Skeletal muscle tissue (tissue), 4 donors: ENCODE results near the gene PRX. TPM values are rescaled to one million over a fixed set of nuclear protein-coding genes. Genes with fewer than 3 reads are reported as not detected.
"Not testable (repeated sequence)": the region's sequence is repeated elsewhere in the genome, so short reads cannot be mapped to it uniquely, and the experiment has no call there.

Experiments used
- H3K27ac ChIP-seq: one replicate; pipeline ENCODE4 v1.7.0; 2013; ENCODE audit warnings: mild to moderate bottlenecking, low read depth, low read length, inconsistent platforms
- H3K27me3 ChIP-seq, 3 donors: one replicate each; pipeline ENCODE4 v1.7.0; 2013; ENCODE audit warnings: low read length in 3 of 3; ENCODE audit not compliant: control insufficient read depth in 3 of 3, insufficient read depth in 3 of 3
- H3K36me3 ChIP-seq, 3 donors: one replicate each; pipeline ENCODE4 v1.7.0; 2013; ENCODE audit warnings: low read length in 3 of 3; ENCODE audit not compliant: control insufficient read depth in 3 of 3, insufficient read depth in 3 of 3
- H3K4me1 ChIP-seq, 3 donors: one replicate each; pipeline ENCODE4 v1.7.0; 2013; ENCODE audit warnings: low read length in 3 of 3, mild to moderate bottlenecking in 3 of 3; ENCODE audit not compliant: control insufficient read depth in 3 of 3, insufficient read depth in 3 of 3
- H3K4me3 ChIP-seq, 3 donors: one replicate each; pipeline ENCODE4 v1.7.0; 2013; ENCODE audit warnings: low read length in 3 of 3
- H3K9ac ChIP-seq, 3 donors: one replicate each; pipeline ENCODE4 v1.7.0; 2013; ENCODE audit warnings: low read length in 3 of 3, mild to moderate bottlenecking in 3 of 3, moderate library complexity in 2 of 3, low read depth in 1 of 3
- H3K9me3 ChIP-seq, 3 donors: one replicate each; pipeline ENCODE4 v1.7.0; 2013; ENCODE audit warnings: low read length in 3 of 3; ENCODE audit not compliant: control insufficient read depth in 3 of 3
- total RNA-seq: library from RNA; depleted of rRNA; stranded (reverse); fragments of >200 nt; gene quantifications from one replicate; pipeline ENCODE4 v1.2.3, GENCODE V29; 2014
- donor health status: Osteomylitis.

PRX gene
- total RNA-seq, 1 donor from 2014 or later: 8.4 TPM

- Histone ChIP-seq H3K9ac (no peak overlapping the region), H3K4me1 (no peaks in the 10 kb centered on the region), H3K36me3 (peaks cover 22 to 29% (median 23%) of the 10 kb centered on the region in 3 donors), H3K27me3 (no peaks in the 10 kb centered on the region), H3K4me3 (no peak overlapping the region), H3K9me3 (no peaks in the 10 kb centered on the region), H3K27ac (no peak overlapping the region)
Observed at GRCh38 chr19:40380199-40381037, 32.8 kb downstream of the PRX start.

DNA sequence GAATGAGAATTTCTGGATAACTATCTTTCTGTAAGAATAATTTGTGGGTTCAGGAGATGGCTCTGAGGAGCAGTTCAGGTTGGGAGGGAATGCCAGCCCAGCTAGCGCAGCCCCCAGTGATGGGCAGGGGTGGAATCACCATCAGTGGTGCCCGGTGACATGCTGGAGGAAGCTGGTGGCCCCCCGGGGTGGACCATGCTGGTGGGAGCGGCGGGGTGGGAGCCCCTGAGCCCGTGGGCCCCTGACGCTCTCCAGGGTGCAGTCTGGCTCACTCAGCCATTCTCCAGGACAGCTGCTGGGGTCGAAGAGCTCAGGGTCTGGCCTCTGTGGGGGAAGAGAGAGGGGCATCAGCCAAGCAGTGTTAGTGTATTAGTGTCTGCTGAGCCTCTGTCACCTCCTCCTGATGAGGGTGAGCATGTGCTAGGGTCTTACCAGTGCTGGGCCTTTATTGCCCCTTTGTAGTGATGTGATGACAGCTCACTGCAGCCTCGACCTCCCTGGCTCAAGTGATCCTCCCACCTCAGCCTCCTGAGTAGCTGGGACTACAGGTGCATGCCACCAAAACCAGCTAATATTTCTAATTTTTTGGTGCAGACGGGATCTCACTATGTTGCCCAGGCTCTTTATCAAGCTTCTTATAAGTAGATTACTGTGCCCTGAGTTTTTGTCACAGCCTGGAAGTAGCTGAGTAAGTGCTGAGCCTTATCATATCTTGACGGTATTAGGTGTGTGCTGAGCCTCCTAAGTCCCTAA lies 33.6 kb downstream of the PRX start:
- no peak overlapping the region for H3K4me3 ChIP-seq
- peaks cover 22 to 30% (median 25%) of the 10 kb centered on the region in 3 donors for H3K36me3 ChIP-seq
- H3K9ac ChIP-seq: no peak overlapping the region
- no peak overlapping the region for H3K27ac ChIP-seq
- no peaks in the 10 kb centered on the region for H3K27me3 ChIP-seq
- no peaks in the 10 kb centered on the region for H3K4me1 ChIP-seq
- no peaks in the 10 kb centered on the region for H3K9me3 ChIP-seq

GRCh38 chr19:40378509-40378908 lies 34.7 kb downstream of the PRX start:
- no peak overlapping the region for H3K27ac ChIP-seq
- no peaks in the 10 kb centered on the region for H3K4me1 ChIP-seq
- no peak overlapping the region for H3K9ac ChIP-seq
- no peak overlapping the region for H3K4me3 ChIP-seq
- H3K36me3 ChIP-seq: peaks cover 28 to 38% (median 33%) of the 10 kb centered on the region in 3 donors
- no peaks in the 10 kb centered on the region for H3K9me3 ChIP-seq
- no peaks in the 10 kb centered on the region for H3K27me3 ChIP-seq

GRCh38 chr19:40377876-40378385 lies 35.2 kb downstream of the PRX start:
- Histone ChIP-seq H3K9ac (no peak overlapping the region), H3K4me1 (no peaks in the 10 kb centered on the region), H3K9me3 (no peaks in the 10 kb centered on the region), H3K27me3 (no peaks in the 10 kb centered on the region), H3K27ac (no peak overlapping the region), H3K4me3 (no peak overlapping the region), H3K36me3 (peaks cover 31 to 41% (median 36%) of the 10 kb centered on the region in 3 donors)

- no peaks in the 10 kb centered on the region for H3K27me3 ChIP-seq
- no peaks in the 10 kb centered on the region for H3K4me1 ChIP-seq
- H3K27ac ChIP-seq: no peak overlapping the region
- no peak overlapping the region for H3K4me3 ChIP-seq
- H3K36me3 ChIP-seq: peaks cover 41 to 54% (median 50%) of the 10 kb centered on the region in 3 donors
- no peaks in the 10 kb centered on the region for H3K9me3 ChIP-seq
- H3K9ac ChIP-seq: no peak overlapping the region
Observed at GRCh38 chr19:40376286-40376862, 36.8 kb downstream of the PRX start.

- Histone ChIP-seq H3K4me3 (no peak overlapping the region), H3K9ac (no peak overlapping the region), H3K4me1 (no peaks in the 10 kb centered on the region), H3K27me3 (no peaks in the 10 kb centered on the region), H3K27ac (no peak overlapping the region), H3K36me3 (peaks cover 61 to 65% (median 63%) of the 10 kb centered on the region in 3 donors), H3K9me3 (no peaks in the 10 kb centered on the region)
Observed at GRCh38 chr19:40374084-40374483, 39.1 kb downstream of the PRX start.

GRCh38 chr19:40371802-40372122 lies 41.4 kb downstream of the PRX start:
- Histone ChIP-seq H3K27me3 (no peaks in the 10 kb centered on the region), H3K4me3 (no peak overlapping the region), H3K4me1 (peaks cover 7 to 16% (median 15%) of the 10 kb centered on the region in 3 donors), H3K27ac (no peak overlapping the region), H3K9ac (no peak overlapping the region), H3K36me3 (peaks cover 50 to 60% (median 52%) of the 10 kb centered on the region in 3 donors), H3K9me3 (no peaks in the 10 kb centered on the region)

DNA sequence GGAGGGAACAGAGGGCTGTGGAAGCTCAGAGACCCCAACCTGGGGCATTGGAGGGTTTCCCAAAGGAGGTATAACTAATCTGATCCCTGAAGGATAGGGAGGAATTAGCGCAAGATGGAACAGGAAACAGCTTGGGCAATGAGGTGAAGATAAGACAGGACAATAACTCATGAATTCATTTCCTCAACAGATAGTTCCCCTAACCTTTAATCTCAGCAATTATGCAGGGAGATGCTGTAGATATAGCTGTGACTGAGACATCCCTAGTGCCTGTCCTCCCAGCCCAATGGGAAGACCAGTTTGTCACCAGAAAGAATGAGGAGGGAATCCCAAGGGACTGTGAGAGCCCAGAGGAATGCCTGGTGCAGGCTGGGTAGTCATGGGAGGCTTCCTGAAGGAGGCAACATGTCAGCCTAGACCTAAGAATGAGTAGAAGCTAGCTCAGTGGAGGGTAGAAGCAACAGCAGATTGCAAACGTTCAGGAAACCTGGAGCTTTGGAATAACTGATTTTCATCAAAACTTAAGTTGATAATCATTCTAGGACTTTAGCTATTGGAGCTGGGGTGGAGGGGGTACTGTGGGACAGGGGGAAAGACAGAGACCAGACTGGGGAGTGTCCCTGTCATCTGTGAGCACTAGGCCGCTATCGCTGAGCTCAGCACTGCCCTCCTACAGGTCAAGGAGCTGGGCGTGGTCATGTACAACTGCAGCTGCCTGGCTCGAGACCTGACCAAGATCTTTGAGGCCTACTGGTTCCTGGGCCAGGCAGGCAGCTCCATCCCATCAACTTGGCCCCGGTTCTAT lies 42.0 kb downstream of the PRX start:
- no peak overlapping the region for H3K9ac ChIP-seq
- H3K27me3 ChIP-seq: no peaks in the 10 kb centered on the region
- H3K27ac ChIP-seq: no peak overlapping the region
- peaks cover 44 to 59% (median 47%) of the 10 kb centered on the region in 3 donors for H3K36me3 ChIP-seq
- no peak overlapping the region for H3K4me3 ChIP-seq
- H3K9me3 ChIP-seq: no peaks in the 10 kb centered on the region
- peaks cover 7 to 18% (median 18%) of the 10 kb centered on the region in 3 donors for H3K4me1 ChIP-seq

GRCh38 chr19:40370253-40370652 lies 42.9 kb downstream of the PRX start:
- Histone ChIP-seq H3K4me1 (peaks cover 7 to 18% (median 18%) of the 10 kb centered on the region in 3 donors), H3K36me3 (peaks cover 41 to 56% (median 47%) of the 10 kb centered on the region in 3 donors)
- H3K9ac ChIP-seq, H3K4me3 ChIP-seq, H3K27me3 ChIP-seq, H3K9me3 ChIP-seq, H3K27ac ChIP-seq: not testable (repeated sequence)
